Liver (tissue), 9 donors: ENCODE measurements around the gene KIFBP. TPM values are rescaled to one million over a fixed set of nuclear protein-coding genes. Genes with fewer than 3 reads are reported as not detected.
"Not testable (repeated sequence)": the region's sequence is repeated elsewhere in the genome, so short reads cannot be mapped to it uniquely, and the experiment has no call there.

Source experiments
- DNase-seq: peaks from one replicate; pipeline ENCODE4 v3.0.0-alpha.2; 2017; ENCODE audit warnings: low spot score
- H3K27ac ChIP-seq, 2 donors: one replicate each; pipeline ENCODE4 v1.7.0; 2013; ENCODE audit warnings: inconsistent platforms in 2 of 2, low read length in 2 of 2, control low read depth in 1 of 2, low read depth in 1 of 2, mild to moderate bottlenecking in 1 of 2
- H3K27me3 ChIP-seq, 4 donors: one replicate each; pipeline versions ENCODE4 v1.6.1 to v1.7.0; 2013; ENCODE audit warnings: low read length in 3 of 4, inconsistent platforms in 1 of 4, mild to moderate bottlenecking in 1 of 4, moderate library complexity in 1 of 4; ENCODE audit not compliant: control insufficient read depth in 4 of 4, insufficient read depth in 4 of 4
- H3K36me3 ChIP-seq, 4 donors: one replicate each; pipeline versions ENCODE4 v1.6.1 to v1.7.0; 2013; ENCODE audit warnings: low read length in 3 of 4, mild to moderate bottlenecking in 3 of 4, low read depth in 1 of 4, moderate library complexity in 1 of 4; ENCODE audit not compliant: control insufficient read depth in 4 of 4, insufficient read depth in 3 of 4
- H3K4me1 ChIP-seq, 4 donors: one replicate each; pipeline versions ENCODE4 v1.6.1 to v1.7.0; 2013; ENCODE audit warnings: low read length in 3 of 4, mild to moderate bottlenecking in 3 of 4, moderate library complexity in 1 of 4; ENCODE audit not compliant: control insufficient read depth in 4 of 4, insufficient read depth in 4 of 4
- H3K4me3 ChIP-seq, 3 donors: one replicate each; pipeline versions ENCODE4 v1.6.1 to v1.7.0; 2013; ENCODE audit warnings: low read length in 3 of 3, control low read depth in 1 of 3, low read depth in 1 of 3, mild to moderate bottlenecking in 1 of 3
- H3K9ac ChIP-seq, 2 donors: one replicate each; pipeline ENCODE4 v1.7.0; 2013; ENCODE audit warnings: low read length in 2 of 2, mild to moderate bottlenecking in 2 of 2, moderate library complexity in 2 of 2, control low read depth in 1 of 2, low read depth in 1 of 2
- H3K9me3 ChIP-seq, 4 donors: one replicate each; pipeline versions ENCODE4 v1.6.1 to v1.7.0; 2013; ENCODE audit warnings: low read length in 3 of 4; ENCODE audit not compliant: control insufficient read depth in 4 of 4
- ATF3 ChIP-seq: IDR thresholded peaks from 2 replicates; pipeline ENCODE4 v1.6.1; 2016; ENCODE audit warnings: antibody characterized with exemption
- EGR1 ChIP-seq, 2 donors: IDR thresholded peaks; 2 replicates each; pipeline ENCODE4 v1.6.1; 2016 to 2018; ENCODE audit warnings: antibody characterized with exemption in 2 of 2, low read depth in 2 of 2
- FOXA1 ChIP-seq: IDR thresholded peaks from 2 replicates; pipeline ENCODE4 v1.6.1; 2016; ENCODE audit warnings: antibody characterized with exemption
- FOXA2 ChIP-seq: IDR thresholded peaks from 2 replicates; pipeline ENCODE4 v1.6.1; 2016; ENCODE audit warnings: antibody characterized with exemption
- GABPA ChIP-seq, 2 donors: IDR thresholded peaks in 1 of 2; conservative IDR thresholded peaks in 1 of 2; 2 replicates each; pipeline ENCODE4 v1.6.1; 2016; ENCODE audit warnings: antibody characterized with exemption in 2 of 2, mild to moderate bottlenecking in 1 of 2, moderate library complexity in 1 of 2
- HNF4A ChIP-seq, 2 donors: conservative IDR thresholded peaks; 2 replicates each; pipeline ENCODE4 v1.6.1; 2016; ENCODE audit warnings: antibody characterized with exemption in 2 of 2, mild to moderate bottlenecking in 2 of 2
- HNF4G ChIP-seq: IDR thresholded peaks from 2 replicates; pipeline ENCODE4 v1.6.1; 2016; ENCODE audit warnings: antibody characterized with exemption
- JUND ChIP-seq, 2 donors: IDR thresholded peaks; 2 replicates each; pipeline ENCODE4 v1.6.1; 2016; ENCODE audit warnings: antibody characterized with exemption in 2 of 2
- NR2F2 ChIP-seq: IDR thresholded peaks from 2 replicates; pipeline ENCODE4 v1.6.1; 2016; ENCODE audit warnings: antibody characterized with exemption
- RAD21 ChIP-seq, 2 donors: IDR thresholded peaks; 2 replicates each; pipeline ENCODE4 v1.6.1; 2016; ENCODE audit warnings: antibody characterized with exemption in 2 of 2, mild to moderate bottlenecking in 2 of 2
- RXRA ChIP-seq, 2 donors: IDR thresholded peaks; 2 replicates each; pipeline ENCODE4 v1.6.1; 2017 to 2018; ENCODE audit warnings: antibody characterized with exemption in 2 of 2, mild to moderate bottlenecking in 1 of 2
- SP1 ChIP-seq: IDR thresholded peaks from 2 replicates; pipeline ENCODE4 v1.6.1; 2018; ENCODE audit warnings: antibody characterized with exemption, mild to moderate bottlenecking
- YY1 ChIP-seq: IDR thresholded peaks from 2 replicates; pipeline ENCODE4 v1.6.1; 2016; ENCODE audit warnings: antibody characterized with exemption, mild to moderate bottlenecking
- ZBTB33 ChIP-seq: IDR thresholded peaks from 2 replicates; pipeline ENCODE4 v1.6.1; 2016; ENCODE audit warnings: antibody characterized with exemption
- WGBS: extraction: QIAGEN DNeasy Blood & Tissue Kit; methylation state at CpG from one replicate; pipeline ENCODE4 v1.1.7; 2013; 5-methylcytosine and 5-hydroxymethylcytosine counted together
- polyA plus RNA-seq, 2 donors: library from polyadenylated mRNA; stranded (reverse) in 1 of 2; unstranded in 1 of 2; fragments of 200-250 nt in 1 of 2; fragments of >200 nt in 1 of 2; fragmentation: Nextera tagmentation in 1 of 2; extraction: Ambion mirVana in 1 of 2; gene quantifications; one replicate each; pipeline versions ENCODE4 v1.2.1 to v1.2.3, GENCODE V29; 2013 to 2015
- total RNA-seq, 2 donors: library from RNA; depleted of rRNA; stranded (reverse); fragments of >200 nt; gene quantifications; one replicate each; pipeline ENCODE4 v1.2.3, GENCODE V29; 2014
- TF ChIP-seq, protein P1 (sequence below): IDR thresholded peaks from 2 replicates; pipeline ENCODE4 v1.6.1; 2016; ENCODE audit warnings: antibody characterized with exemption
- TF ChIP-seq, protein P2 (sequence below): IDR thresholded peaks from 2 replicates; pipeline ENCODE4 v1.6.1; 2016; ENCODE audit warnings: antibody characterized with exemption, mild to moderate bottlenecking
- donor health status: healthy.
- donor health status: healthy.
- donor health status: healthy.
- donor health status: healthy.
- donor health status: healthy.

Gene KIFBP
- total and polyA plus RNA-seq, 4 donors, result 5.7 to 11.2 (median 7.9) TPM

GRCh38 chr10:68938884-68939283, 49.7 kb upstream of the KIFBP start:
- no peak for DNase-seq
- Histone ChIP-seq H3K9ac (peak overlapping the region in 1 of 2 donors; percentile 39), H3K4me1 (peaks cover 0 to 16% (median 9%) of the 10 kb centered on the region in 4 donors), H3K4me3 (no peak overlapping the region), H3K27me3 (no peaks in the 10 kb centered on the region), H3K9me3 (no peaks in the 10 kb centered on the region), H3K36me3 (peaks cover 5 to 26% (median 12%) of the 10 kb centered on the region in 4 donors), H3K27ac (peak overlapping the region; percentile 3 to 18)
- TF ChIP-seq GABPA (IDR thresholded peaks at IDR 0.05 in 1 of 2, conservative IDR thresholded peaks at IDR 0.05 in 1 of 2) (no peak), RXRA (IDR thresholded peaks at IDR 0.05) (peak; percentile 21 to 26), FOXA2 (no peak), SP1 (peak; percentile 66), YY1 (no peak), ATF3 (peak; percentile 37), JUND (IDR thresholded peaks at IDR 0.05) (no peak), EGR1 (IDR thresholded peaks at IDR 0.05; ENCODE audit: low read depth in 2 of 2) (no peak), NR2F2 (no peak), RAD21 (IDR thresholded peaks at IDR 0.05) (no peak), FOXA1 (no peak), HNF4G (no peak), ZBTB33 (no peak), HNF4A (conservative IDR thresholded peaks at IDR 0.05) (no peak)
- TF ChIP-seq, protein P1, sequence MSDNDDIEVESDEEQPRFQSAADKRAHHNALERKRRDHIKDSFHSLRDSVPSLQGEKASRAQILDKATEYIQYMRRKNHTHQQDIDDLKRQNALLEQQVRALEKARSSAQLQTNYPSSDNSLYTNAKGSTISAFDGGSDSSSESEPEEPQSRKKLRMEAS, result no peak
- TF ChIP-seq, protein P2, sequence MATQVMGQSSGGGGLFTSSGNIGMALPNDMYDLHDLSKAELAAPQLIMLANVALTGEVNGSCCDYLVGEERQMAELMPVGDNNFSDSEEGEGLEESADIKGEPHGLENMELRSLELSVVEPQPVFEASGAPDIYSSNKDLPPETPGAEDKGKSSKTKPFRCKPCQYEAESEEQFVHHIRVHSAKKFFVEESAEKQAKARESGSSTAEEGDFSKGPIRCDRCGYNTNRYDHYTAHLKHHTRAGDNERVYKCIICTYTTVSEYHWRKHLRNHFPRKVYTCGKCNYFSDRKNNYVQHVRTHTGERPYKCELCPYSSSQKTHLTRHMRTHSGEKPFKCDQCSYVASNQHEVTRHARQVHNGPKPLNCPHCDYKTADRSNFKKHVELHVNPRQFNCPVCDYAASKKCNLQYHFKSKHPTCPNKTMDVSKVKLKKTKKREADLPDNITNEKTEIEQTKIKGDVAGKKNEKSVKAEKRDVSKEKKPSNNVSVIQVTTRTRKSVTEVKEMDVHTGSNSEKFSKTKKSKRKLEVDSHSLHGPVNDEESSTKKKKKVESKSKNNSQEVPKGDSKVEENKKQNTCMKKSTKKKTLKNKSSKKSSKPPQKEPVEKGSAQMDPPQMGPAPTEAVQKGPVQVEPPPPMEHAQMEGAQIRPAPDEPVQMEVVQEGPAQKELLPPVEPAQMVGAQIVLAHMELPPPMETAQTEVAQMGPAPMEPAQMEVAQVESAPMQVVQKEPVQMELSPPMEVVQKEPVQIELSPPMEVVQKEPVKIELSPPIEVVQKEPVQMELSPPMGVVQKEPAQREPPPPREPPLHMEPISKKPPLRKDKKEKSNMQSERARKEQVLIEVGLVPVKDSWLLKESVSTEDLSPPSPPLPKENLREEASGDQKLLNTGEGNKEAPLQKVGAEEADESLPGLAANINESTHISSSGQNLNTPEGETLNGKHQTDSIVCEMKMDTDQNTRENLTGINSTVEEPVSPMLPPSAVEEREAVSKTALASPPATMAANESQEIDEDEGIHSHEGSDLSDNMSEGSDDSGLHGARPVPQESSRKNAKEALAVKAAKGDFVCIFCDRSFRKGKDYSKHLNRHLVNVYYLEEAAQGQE, result no peak
- 38% methylated on average over 2 of the region's 2 CpGs for WGBS

GRCh38 chr10:68940917-68941316, 47.7 kb upstream of the KIFBP start:
- H3K4me3 ChIP-seq, H3K27me3 ChIP-seq, DNase-seq, H3K9me3 ChIP-seq, H3K27ac ChIP-seq, H3K9ac ChIP-seq: not testable (repeated sequence)
- Histone ChIP-seq H3K36me3 (peaks cover 3 to 38% (median 17%) of the 10 kb centered on the region in 4 donors), H3K4me1 (peaks cover 0 to 16% (median 9%) of the 10 kb centered on the region in 4 donors)
